Hematopoietic multipotent progenitor cell treated with erythropoietin and hydrocortisone succinate and interleukin-3 and kit ligand, for 4 days (in vitro differentiated cells): Measurements from ENCODE around the gene CHRNA4.

Experiments
- DNase-seq: peaks from one replicate; pipeline ENCODE4 v3.0.0-alpha.2; 2015

CHRNA4 gene

DNA sequence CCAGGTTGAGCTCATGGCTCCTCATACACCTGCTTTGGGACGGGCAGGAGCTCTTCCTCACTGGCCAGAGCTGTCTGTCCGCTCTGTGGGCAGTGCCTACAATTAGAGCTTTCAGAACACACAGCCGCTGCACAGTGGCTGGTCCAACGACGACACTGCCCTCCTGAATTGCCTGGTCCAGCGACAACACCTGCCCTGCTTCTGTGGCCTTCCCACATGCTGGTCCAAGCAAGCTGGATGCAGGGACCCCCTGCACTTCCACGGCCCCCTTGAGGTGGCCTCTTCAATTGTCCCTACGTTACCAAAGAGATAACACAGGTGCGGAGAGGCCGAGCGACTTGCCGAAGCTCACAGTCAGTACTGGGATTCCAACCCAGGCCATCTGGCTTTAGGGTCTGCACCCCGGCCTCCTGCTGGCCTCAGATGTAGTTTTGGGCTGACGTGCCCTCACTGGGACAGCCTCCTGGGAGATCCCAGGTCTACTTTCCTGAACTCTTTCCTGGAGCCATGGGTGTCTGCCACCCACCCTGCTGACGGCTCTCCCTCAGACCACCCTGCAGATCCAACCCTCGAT, 1.4 kb upstream of the CHRNA4 start:
- DNase-seq, result no peak

DNA sequence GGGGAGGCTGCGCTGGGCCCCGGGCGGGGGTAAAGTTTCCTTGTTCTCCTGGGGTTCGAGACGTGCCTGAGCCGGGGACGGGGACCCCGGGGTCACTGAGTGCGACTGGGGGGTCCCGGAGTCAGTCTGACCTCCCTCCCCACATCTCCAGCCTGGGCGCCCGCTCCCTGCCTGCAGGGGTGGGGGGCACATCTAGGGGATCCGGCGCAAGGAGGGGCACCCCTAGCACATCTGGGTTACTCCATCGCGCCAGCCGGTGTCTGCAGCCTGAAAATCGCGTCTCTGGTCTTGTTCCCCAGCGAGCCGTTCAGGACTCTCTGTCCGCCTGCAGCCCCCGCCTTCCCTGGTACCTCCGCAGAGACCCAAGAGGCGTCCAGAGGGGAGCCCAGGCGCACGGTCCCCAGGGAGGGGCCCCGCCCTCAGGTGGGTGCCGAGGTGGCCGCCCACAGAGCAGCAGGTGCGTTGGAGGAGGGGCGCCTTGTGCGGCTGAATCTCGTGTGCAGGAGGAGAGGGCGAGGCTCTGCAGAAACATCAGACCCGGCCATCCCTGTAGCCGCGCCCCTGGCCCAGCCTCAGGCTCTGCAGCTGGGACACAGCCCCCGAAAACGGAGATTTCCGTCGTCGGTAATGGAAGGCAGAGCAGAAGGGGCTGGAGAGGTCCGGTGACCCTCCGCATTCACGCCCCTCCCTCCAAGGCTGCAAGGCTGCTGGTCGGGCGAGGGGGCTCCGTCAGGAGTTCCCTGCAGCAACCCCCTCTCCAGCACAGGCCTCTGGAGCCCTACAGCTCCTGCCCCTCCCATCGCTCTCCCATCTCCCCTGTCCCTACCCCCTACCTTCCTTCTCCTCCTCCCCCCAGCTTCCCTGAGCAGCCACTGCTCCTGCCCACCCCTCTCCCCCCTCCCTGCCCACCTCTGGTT, 628 bp upstream of the CHRNA4 start:
- DNase-seq, result no peak

- no peak for DNase-seq
Observed at GRCh38 chr20:63359937-63360849, 956 bp downstream of the CHRNA4 start.

DNA sequence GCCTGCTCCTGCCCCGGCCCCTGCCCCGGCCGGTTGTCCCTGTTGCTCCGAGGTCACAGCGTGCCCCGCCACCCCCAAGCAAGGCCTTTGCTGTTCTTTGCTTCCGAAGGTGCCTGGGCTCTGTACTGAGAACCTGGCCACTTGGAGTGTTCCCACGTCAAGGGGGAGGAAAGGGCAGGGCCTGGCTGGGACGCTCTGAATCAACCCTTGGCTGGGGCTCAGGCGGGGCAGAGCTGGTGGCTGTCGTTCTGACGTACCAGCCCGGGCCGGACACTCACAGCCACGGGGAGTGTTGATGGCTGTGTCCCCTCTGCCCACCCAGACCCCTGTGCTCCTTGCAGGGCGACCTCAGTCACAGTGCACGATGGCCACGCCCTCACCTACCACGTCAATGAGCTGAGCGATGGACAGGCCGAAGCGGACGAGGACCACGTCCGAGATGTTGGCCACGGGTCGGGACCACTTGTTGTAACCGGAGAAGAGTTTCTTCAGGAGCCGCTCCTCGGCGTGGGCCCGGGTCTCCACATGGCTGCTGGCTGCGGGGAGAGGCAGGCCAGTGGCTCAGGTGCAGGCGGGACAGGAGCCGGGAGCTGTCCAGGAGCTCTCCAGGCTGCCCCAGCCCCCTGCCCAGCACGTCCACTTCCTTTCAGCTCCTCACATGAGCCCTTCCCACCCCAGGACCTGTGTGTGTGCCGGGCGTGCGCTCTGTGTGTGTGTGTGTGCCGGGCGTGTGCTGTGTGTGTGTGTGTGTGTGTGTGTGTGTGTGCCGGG, 1.8 kb downstream of the CHRNA4 start:
- DNase-seq, result no peak

DNA sequence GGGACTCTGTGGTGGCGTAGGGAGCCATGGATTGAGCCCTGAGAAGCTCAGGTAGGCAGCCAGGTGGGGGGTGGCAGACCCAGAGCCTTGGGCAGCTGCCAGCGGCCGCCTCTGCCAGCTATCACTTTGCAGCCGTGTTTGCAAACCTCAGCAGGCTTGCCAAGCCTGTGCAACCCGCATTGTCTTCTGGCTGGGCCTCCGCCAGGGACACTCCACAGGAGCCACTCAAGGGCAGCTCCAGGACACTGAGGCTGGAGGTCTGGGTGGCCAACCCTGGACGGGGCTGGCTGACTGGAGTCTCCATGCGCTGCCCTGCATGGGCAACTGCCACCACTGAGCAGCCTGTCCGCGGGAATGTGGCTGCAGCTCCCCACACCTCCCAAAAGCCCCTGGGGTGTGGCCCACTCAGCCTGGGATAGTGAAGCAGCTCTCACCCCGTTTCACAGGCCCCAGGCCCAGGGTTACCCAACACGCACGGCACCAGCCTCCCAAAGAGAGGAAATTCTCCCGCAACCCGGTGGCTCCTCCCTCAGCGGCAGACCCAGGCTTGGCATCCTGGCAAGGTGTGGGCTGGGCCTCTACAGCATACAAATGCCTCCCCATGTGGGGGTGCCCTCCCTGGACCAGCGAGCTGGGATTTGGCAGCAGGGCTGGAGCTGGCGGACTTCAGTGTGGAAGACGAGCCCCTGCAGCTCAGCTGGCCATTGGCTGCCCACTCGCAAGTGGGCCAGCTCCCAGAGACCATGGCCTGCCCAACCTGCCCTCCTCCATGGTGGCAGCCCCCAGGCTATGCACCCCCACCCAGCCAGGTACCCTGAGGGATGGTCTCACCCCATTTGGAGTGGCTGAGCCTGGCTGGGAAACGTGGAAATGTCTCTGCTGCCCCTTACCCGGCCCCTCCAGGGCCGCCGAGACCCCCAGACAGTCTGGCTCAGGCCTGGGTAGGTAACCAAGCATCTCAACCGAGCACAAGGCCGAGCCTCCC, 2.9 kb downstream of the CHRNA4 start:
- no peak for DNase-seq

DNA sequence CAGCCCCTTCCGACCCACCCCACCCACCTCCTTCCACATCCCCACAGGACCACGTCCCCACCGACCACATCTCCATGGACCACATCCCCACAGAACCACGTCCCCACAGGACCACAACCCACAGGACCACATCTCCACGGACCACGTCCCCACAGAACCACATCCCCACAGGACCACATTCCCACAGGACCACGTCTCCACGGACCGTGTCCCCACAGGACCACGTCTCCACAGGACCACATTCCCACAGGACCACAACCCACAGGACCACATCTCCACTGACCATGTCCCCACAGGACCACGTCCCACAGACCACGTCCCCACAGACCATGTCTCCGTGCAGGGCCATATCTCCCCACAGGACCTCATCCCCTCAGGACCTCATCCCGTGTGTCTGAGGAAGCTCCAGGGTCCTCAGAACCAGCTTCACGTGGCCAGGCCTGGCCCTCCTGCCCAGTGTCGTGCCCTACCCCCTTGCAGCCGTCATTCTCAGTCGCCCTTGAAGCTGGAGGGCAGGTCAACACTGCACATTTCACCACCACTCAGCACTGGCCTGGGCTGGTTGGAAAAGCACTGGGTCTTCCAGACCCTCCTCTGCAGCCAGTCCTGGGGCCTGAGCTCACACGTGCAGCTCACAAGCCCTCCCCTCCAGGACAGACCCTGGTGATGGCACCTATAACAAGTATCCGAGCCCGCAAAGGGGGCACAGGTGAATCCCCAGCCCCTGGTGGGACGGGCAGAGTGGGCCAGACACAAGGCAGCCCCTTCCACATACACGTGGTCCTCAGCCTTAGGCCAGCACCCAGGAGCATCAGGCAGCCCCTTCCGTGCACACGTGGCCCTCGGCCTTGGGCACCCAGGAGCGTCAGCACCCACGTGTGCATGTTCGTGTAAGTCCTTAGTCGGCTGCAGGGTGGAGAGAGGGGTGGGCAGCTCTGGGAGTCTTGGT, 3.9 kb downstream of the CHRNA4 start:
- no peak for DNase-seq

DNA sequence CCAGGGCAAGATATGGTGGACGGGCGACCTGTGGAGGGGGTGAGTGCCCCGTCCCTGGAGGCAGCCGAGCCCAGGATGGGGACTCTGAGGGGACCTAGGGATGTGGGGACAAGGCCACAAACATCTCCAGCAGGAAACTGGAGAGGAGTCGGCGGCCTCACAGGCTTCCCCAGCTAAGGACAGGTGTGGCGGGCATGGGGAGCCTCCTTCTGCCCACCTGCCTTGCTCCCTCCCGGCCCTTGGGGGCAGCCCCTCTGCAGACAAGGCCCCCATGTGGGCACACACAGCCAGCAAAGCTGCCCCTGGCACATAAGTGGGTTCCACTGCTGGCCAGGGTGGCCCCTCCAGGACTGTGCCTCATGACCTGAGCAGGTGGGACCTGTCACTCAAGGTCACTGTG, 4.6 kb downstream of the CHRNA4 start:
- DNase-seq, result no peak

DNA sequence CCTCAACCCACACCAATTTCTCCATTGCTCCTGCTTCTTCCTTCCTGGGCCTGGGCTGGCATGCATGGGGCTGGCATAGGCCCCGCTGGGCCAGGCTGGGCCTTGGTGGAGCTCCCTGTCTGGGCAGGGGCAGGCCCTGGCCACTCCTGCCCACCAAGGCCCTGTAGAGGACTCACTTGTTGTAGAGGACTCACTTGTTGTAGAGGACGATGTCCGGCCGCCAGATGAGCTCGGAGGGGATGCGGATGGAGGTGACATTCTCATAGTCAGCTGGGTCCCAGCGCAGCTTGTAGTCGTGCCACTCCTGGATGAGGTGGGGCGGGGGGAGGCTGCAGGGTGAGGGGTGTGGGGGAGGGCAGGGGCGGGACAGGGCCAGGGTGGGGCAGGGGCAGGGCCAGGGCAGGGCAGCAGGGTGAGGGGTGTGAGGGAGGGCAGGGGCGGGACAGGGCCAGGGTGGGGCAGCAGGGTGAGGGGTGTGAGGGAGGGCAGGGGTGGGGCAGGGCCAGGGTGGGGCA, 5.3 kb downstream of the CHRNA4 start:
- DNase-seq, result no peak

DNA sequence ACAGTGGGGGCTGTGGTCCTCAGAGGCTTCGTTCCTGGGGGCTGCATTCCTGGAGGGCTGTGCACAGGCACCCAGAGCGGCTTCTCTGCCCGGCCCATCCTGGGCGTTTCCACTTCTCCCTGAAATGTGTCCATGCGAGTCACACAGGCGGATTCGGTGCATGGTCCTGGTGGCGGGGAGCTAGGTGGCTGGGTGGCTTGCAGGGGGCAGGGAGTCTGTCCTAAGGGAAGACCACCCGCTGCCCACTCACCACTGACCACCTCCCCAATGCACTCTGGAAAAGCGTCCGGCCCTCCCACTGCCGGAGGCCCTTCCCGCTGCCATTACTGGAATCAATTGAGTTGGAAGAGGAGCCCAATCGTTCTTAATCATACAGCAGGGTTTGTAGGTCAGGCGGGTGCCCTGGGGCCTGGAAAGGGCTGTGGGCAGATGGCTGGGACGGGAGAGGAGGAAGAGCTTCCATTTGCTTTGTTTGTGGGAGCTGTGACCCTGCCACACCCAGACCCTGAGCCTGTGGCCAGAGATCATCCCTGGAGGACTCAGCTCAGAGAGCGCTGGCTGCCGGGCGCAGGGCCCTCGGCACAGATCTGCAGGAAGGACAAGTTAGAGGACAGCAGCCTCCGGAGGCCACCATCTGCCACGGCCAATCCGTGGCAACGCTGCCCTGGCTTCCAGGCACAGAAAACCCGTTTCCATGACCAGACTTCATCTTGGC, 6.4 kb downstream of the CHRNA4 start:
- no peak for DNase-seq

DNA sequence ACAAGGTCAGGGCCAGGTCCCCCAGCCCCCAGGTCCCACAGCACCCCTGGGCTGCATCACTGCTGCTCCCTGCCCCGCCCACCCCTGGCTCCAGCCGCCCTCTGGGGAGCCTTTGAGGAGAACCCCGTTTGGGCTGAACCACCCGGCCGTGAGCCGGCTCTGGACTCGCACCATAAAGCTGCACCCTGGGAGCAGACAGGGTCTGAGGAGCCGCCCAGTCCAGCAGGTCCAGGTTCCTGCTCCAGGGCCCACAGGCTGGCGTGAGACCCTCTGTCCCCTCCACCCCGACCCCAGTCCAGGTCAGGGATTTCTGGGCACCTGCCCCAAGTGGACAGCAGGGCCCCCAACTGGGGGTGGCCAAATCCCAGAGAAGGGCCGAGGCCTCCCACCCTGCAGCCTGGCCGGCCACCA, 8.3 kb downstream of the CHRNA4 start:
- no peak for DNase-seq

GRCh38 chr20:63351811-63352591, 9.1 kb downstream of the CHRNA4 start:
- no peak for DNase-seq

DNA sequence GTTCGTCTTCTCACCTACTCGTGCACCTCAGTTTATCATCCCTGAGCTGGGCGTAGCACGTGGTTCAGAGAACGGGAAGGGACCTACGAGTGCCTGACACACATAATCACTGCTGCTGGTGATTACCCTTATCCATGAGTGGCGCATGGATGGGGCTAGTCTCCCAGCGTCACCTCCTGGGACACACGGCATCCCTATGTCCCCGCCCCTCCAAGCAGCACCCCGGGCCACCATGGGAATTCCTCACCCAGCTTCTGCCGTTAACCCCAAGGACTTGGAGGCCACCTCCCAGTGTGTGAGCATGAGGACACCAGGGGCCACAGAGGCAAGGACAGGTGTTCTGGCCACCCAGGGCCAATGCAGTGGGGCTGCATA, 9.8 kb downstream of the CHRNA4 start:
- no peak for DNase-seq

DNA sequence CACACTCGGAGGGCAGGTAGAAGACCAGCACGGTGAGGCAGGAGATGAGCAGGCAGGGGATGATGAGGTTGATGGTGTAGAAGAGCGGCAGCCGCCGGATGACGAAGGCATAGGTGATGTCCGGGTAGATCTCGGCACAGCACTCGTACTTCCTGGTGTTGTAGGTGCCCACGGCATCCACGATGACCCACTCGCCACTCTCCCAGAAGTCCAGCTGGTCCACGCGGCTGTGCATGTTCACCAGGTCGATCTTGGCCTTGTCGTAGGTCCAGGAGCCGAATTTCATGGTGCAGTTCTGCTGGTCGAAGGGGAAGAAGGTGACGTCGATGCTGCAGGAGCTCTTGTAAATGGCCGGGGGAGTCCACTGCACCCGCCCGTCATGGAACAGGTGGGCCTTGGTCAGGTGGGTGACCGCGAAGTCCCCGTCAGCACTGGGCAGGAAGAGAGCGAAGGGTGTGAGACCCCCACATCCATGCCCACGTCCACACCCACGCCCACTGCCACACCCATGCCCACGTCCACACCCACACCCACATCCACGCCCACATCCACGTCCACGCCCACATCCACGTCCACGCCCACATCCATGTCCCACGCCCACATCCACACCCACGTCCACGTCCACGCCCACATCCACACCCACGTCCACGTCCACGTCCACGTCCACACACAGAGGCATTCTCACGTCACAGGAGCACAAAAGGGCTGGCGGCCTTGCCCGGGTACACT, 10.4 kb downstream of the CHRNA4 start:
- no peak for DNase-seq

DNA sequence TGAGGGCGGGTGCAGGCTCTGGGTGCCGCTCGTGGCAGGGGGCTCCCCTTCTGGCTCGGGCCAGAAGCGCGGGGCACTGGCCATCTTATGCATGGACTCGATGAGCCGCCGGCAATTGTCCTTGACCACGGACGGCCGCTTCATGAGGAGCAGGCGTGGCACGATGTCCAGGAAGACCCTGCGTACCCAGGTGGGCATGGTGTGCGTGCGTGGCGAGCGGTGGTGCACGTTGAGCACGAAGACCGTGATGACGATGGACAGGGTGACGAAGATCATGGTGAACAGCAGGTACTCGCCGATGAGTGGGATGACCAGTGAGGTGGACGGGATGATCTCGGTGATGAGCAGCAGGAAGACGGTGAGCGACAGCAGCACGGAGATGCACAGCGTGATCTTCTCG, 11.0 kb downstream of the CHRNA4 start:
- no peak for DNase-seq

DNA sequence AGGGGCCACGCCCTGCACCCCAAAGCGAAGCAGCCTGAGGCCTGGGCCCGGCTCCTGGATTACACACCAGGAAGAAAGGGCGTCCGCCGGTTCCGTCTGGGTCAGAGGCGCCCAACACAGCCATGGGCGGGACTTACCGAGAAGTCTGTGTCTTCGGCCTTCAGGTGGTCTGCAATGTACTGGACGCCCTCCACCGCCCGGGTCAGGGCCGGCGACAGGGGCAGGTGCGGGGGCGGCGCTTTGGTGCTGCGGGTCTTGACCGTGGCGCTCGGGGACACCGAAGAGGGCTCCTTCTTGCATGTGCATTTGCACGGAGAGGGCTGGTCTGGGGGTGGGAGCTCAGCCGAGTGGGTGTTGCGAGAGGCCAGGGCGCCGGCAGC, 11.6 kb downstream of the CHRNA4 start:
- no peak for DNase-seq

DNA sequence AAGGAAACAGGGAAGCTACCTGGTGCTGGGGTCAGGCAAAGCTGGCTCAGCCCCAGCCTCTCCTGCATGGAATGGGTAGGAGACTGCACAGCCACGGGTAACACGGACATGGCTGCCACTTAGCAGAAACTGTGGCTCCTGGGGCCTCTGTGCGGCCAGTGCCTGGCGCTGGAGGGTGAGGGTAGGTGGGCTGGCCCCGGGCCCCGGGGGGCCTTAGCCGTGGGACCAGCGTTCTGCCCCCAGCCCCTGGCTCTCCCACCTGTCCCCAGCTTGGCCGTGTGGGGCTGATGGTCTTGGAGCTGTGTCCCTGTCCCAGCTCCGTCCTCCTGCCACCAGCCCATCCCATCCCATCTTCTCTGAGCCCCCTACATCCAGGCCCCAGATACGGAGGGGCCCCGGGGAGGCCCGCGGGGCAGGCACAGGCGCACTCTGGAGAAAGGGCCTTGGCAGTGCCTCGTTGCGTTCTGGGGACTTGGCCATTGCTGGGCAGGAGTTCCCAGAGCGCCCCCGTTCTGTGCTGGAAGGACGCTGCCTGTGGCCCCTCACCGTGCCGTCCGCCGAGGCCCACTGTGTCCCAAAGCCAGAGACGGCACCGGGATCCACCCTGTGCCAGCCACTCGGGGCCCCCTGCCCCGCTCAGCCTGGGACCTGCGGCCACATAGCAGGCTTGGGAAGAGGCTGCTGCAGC, 12.2 kb downstream of the CHRNA4 start:
- no peak for DNase-seq
